Smooth muscle cell (in vitro differentiated cells): ENCODE measurements around the gene TOX4. TPM values are rescaled to one million over a fixed set of nuclear protein-coding genes. Genes with fewer than 3 reads are reported as not detected.

ENCODE experiments used
- DNase-seq: peaks from one replicate; lab custom pipeline; 2025; ENCODE audit not compliant: unreplicated experiment; lab: John Stamatoyannopoulos, UW
- H2AFZ ChIP-seq: fragments of 200-600 bp; sonication (generic); 2 replicates; pipeline ENCODE4 v1.6.0; 2016; ENCODE audit warnings: antibody characterized with exemption, low read depth, mild to moderate bottlenecking
- H3F3A ChIP-seq: fragments of 200-600 bp; sonication (generic); 2 replicates; pipeline ENCODE4 v1.6.0; 2017; ENCODE audit warnings: antibody characterized with exemption, low read depth
- H3K27ac ChIP-seq: fragments of 200-600 bp; sonication (generic); 2 replicates; pipeline ENCODE4 v1.5.1; 2016; ENCODE audit warnings: low read depth, mild to moderate bottlenecking
- H3K27me3 ChIP-seq: fragments of 200-600 bp; sonication (generic); 2 replicates; pipeline ENCODE4 v1.6.1; 2016; ENCODE audit warnings: low read depth, mild to moderate bottlenecking
- H3K36me3 ChIP-seq: fragments of 200-600 bp; sonication (generic); 2 replicates; pipeline ENCODE4 v1.5.1; 2016; ENCODE audit warnings: low read depth
- H3K4me1 ChIP-seq: fragments of 200-600 bp; sonication (generic); 2 replicates; pipeline ENCODE4 v1.5.1; 2016; ENCODE audit warnings: low read depth
- H3K4me2 ChIP-seq: fragments of 200-600 bp; sonication (generic); 2 replicates; pipeline ENCODE4 v1.6.0; 2016; ENCODE audit warnings: mild to moderate bottlenecking
- H3K4me3 ChIP-seq: fragments of 200-600 bp; sonication (generic); 2 replicates; pipeline ENCODE4 v1.5.1; 2016; ENCODE audit warnings: mild to moderate bottlenecking
- H3K79me2 ChIP-seq: fragments of 200-600 bp; sonication (generic); 2 replicates; pipeline ENCODE4 v1.6.0; 2016; ENCODE audit warnings: low read depth, mild to moderate bottlenecking
- H3K9ac ChIP-seq: fragments of 200-600 bp; sonication (generic); 2 replicates; pipeline ENCODE4 v1.6.0; 2016; ENCODE audit warnings: low read depth
- H3K9me3 ChIP-seq: fragments of 200-600 bp; sonication (generic); replicated peaks from 2 replicates; pipeline ENCODE4 v1.5.1; 2016; ENCODE audit warnings: low read depth
- H4K20me1 ChIP-seq: fragments of 200-600 bp; sonication (generic); 2 replicates; pipeline ENCODE4 v1.6.0; 2016; ENCODE audit warnings: low read depth
- CTCF ChIP-seq: fragments of 200-600 bp; sonication (generic); IDR thresholded peaks from 2 replicates; pipeline ENCODE4 v1.5.1; 2017; ENCODE audit warnings: borderline replicate concordance, mild to moderate bottlenecking, antibody characterized with exemption; ENCODE audit not compliant: insufficient read depth, poor library complexity, severe bottlenecking
- WGBS: methylation state at CpG from one replicate; pipeline ENCODE4 v1.1.7; 2016; ENCODE audit warnings: low lambda C conversion rate; 5-methylcytosine and 5-hydroxymethylcytosine counted together
- polyA plus RNA-seq: library from polyadenylated mRNA; unstranded; fragments of >200 nt; fragmentation: Nextera tagmentation; extraction: Ambion mirVana; gene quantifications from 2 replicates; pipeline ENCODE4 v1.2.1, GENCODE V29; 2016
- total RNA-seq: library from RNA; depleted of rRNA; stranded (reverse); fragments of >200 nt; gene quantifications from 2 replicates; pipeline ENCODE4 v1.2.3, GENCODE V29; 2014

Gene TOX4
- total and polyA plus RNA-seq, 2 experiments from 2014 or later = 31.9 to 54.5 TPM

GRCh38 chr14:21525962-21526671 lies 49.1 kb downstream of the TOX4 start, which contains the start of gene SALL2:
SALL2 (minus strand) TSS chr14:21526346; CDS start chr14:21526127, 219 bp downstream.
- Histone ChIP-seq H3F3A (no peaks in the 10 kb centered on the region), H3K4me3 (peak within 1 kb of the TSS; percentile 96), H2AFZ (peak within 1 kb of the TSS; percentile 96), H3K9me3 (no peaks in the 10 kb centered on the region), H3K27me3 (no peaks in the 10 kb centered on the region), H3K36me3 (no peaks in the 10 kb centered on the region), H3K4me1 (peaks cover 29% of the 10 kb centered on the region), H3K4me2 (peak within 1 kb of the TSS; percentile 98), H3K79me2 (no peaks in the 10 kb centered on the region), H3K27ac (no peak within 1 kb of the TSS), H3K9ac (peak within 1 kb of the TSS; percentile 54), H4K20me1 (no peaks in the 10 kb centered on the region)
- WGBS = 0% methylated on average over 14 of the region's 43 CpGs
- TF ChIP-seq CTCF = no peak
- peak; percentile 29 for DNase-seq

- H4K20me1 ChIP-seq = no peaks in the 10 kb centered on the region
- no peak overlapping the region for H3K9ac ChIP-seq
- 11% methylated on average over 13 of the region's 13 CpGs for WGBS
- no peak for TF ChIP-seq CTCF
- peak overlapping the region; percentile 96 for H2AFZ ChIP-seq
- no peak overlapping the region for H3K27ac ChIP-seq
- no peaks in the 10 kb centered on the region for H3K36me3 ChIP-seq
- peak overlapping the region; percentile 96 for H3K4me3 ChIP-seq
- DNase-seq = no peak
- H3K27me3 ChIP-seq = no peaks in the 10 kb centered on the region
- H3F3A ChIP-seq = no peaks in the 10 kb centered on the region
- peak overlapping the region; percentile 98 for H3K4me2 ChIP-seq
- no peaks in the 10 kb centered on the region for H3K79me2 ChIP-seq
- H3K4me1 ChIP-seq = peaks cover 29% of the 10 kb centered on the region
- no peaks in the 10 kb centered on the region for H3K9me3 ChIP-seq
Measured at GRCh38 chr14:21526672-21527317, 49.8 kb downstream of the TOX4 start.

GRCh38 chr14:21527318-21527679 lies 50.3 kb downstream of the TOX4 start:
- WGBS = 51% methylated on average over 1 of the region's 1 CpG
- Histone ChIP-seq H3K4me3 (no peak overlapping the region), H3K9me3 (no peaks in the 10 kb centered on the region), H3K27ac (no peak overlapping the region), H3K4me1 (peaks cover 27% of the 10 kb centered on the region), H3K9ac (no peak overlapping the region), H3K27me3 (no peaks in the 10 kb centered on the region), H3K79me2 (no peaks in the 10 kb centered on the region), H3K4me2 (no peak overlapping the region), H3F3A (no peaks in the 10 kb centered on the region), H3K36me3 (no peaks in the 10 kb centered on the region), H2AFZ (no peak overlapping the region), H4K20me1 (no peaks in the 10 kb centered on the region)
- TF ChIP-seq CTCF = no peak
- no peak for DNase-seq
